Subcutaneous abdominal adipose tissue (tissue), 5 donors: ENCODE data around the gene THSD7A.
"Not testable (repeated sequence)": the region's sequence is repeated elsewhere in the genome, so short reads cannot be mapped to it uniquely, and the experiment has no call there.

Experiments used
- H3K27ac ChIP-seq: one replicate; pipeline ENCODE4 v1.7.0; 2013; ENCODE audit warnings: low read depth, mild to moderate bottlenecking, inconsistent platforms, low read length, moderate library complexity
- H3K27me3 ChIP-seq, 5 donors: one replicate each; pipeline ENCODE4 v1.7.0; 2013; ENCODE audit warnings: low read length in 5 of 5, inconsistent platforms in 1 of 5; ENCODE audit not compliant: control insufficient read depth in 5 of 5, insufficient read depth in 4 of 5
- H3K36me3 ChIP-seq, 5 donors: one replicate each; pipeline ENCODE4 v1.7.0; 2013; ENCODE audit warnings: low read length in 5 of 5; ENCODE audit not compliant: control insufficient read depth in 5 of 5, insufficient read depth in 5 of 5
- H3K4me1 ChIP-seq, 5 donors: one replicate each; pipeline ENCODE4 v1.7.0; 2013; ENCODE audit warnings: low read length in 5 of 5, mild to moderate bottlenecking in 3 of 5, moderate library complexity in 1 of 5; ENCODE audit not compliant: control insufficient read depth in 5 of 5, insufficient read depth in 5 of 5
- H3K4me3 ChIP-seq, 5 donors: one replicate each; pipeline ENCODE4 v1.7.0; 2013; ENCODE audit warnings: low read length in 5 of 5, low read depth in 1 of 5
- H3K9ac ChIP-seq, 5 donors: one replicate each; pipeline ENCODE4 v1.7.0; 2013; ENCODE audit warnings: low read length in 5 of 5, mild to moderate bottlenecking in 4 of 5, moderate library complexity in 3 of 5
- H3K9me3 ChIP-seq, 5 donors: one replicate each; pipeline ENCODE4 v1.7.0; 2013; ENCODE audit warnings: low read length in 5 of 5; ENCODE audit not compliant: control insufficient read depth in 5 of 5
- donor health status: healthy.
- donor health status: healthy.
- donor health status: healthy.
- donor health status: healthy.
- donor health status: healthy.

THSD7A gene

GRCh38 chr7:11449316-11449715, 382.7 kb downstream of the THSD7A start:
- H3K4me1 ChIP-seq = no peaks in the 10 kb centered on the region
- H3K4me3 ChIP-seq = no peak overlapping the region
- no peaks in the 10 kb centered on the region for H3K27me3 ChIP-seq
- no peak overlapping the region for H3K27ac ChIP-seq
- no peaks in the 10 kb centered on the region for H3K9me3 ChIP-seq
- H3K36me3 ChIP-seq = no peaks in the 10 kb centered on the region
- no peak overlapping the region for H3K9ac ChIP-seq

GRCh38 chr7:11448323-11448722, 383.7 kb downstream of the THSD7A start:
- no peak overlapping the region for H3K27ac ChIP-seq
- H3K9ac ChIP-seq = no peak overlapping the region
- H3K4me3 ChIP-seq = no peak overlapping the region
- no peaks in the 10 kb centered on the region for H3K4me1 ChIP-seq
- H3K27me3 ChIP-seq = no peaks in the 10 kb centered on the region
- H3K9me3 ChIP-seq = no peaks in the 10 kb centered on the region
- no peaks in the 10 kb centered on the region for H3K36me3 ChIP-seq

- Histone ChIP-seq H3K4me3 (no peak overlapping the region), H3K9me3 (no peaks in the 10 kb centered on the region)
Observed at GRCh38 chr7:11447106-11447505, 384.9 kb downstream of the THSD7A start.

GRCh38 chr7:11443934-11444333, 388.1 kb downstream of the THSD7A start:
- H3K4me1 ChIP-seq, H3K27me3 ChIP-seq, H3K27ac ChIP-seq, H3K9me3 ChIP-seq, H3K36me3 ChIP-seq, H3K9ac ChIP-seq, H3K4me3 ChIP-seq: not testable (repeated sequence)

More at GRCh38 chr7:11447106-11447505, 384.9 kb downstream of the THSD7A start:
- no peaks in the 10 kb centered on the region for H3K36me3 ChIP-seq
- no peaks in the 10 kb centered on the region for H3K4me1 ChIP-seq
- H3K27me3 ChIP-seq = no peaks in the 10 kb centered on the region
- no peak overlapping the region for H3K9ac ChIP-seq
- H3K27ac ChIP-seq = no peak overlapping the region

GRCh38 chr7:11437994-11438393, 394.0 kb downstream of the THSD7A start:
- peaks cover 0 to 5% (median 0%) of the 10 kb centered on the region in 5 donors for H3K4me1 ChIP-seq
- H3K4me3 ChIP-seq = no peak overlapping the region
- H3K9ac ChIP-seq = no peak overlapping the region
- H3K9me3 ChIP-seq = no peaks in the 10 kb centered on the region
- H3K36me3 ChIP-seq = no peaks in the 10 kb centered on the region
- H3K27ac ChIP-seq = no peak overlapping the region
- H3K27me3 ChIP-seq = no peaks in the 10 kb centered on the region

- H3K36me3 ChIP-seq = no peaks in the 10 kb centered on the region
- H3K27ac ChIP-seq = no peak overlapping the region
- no peak overlapping the region for H3K4me3 ChIP-seq
- H3K9ac ChIP-seq = no peak overlapping the region
- peaks cover 0 to 5% (median 0%) of the 10 kb centered on the region in 5 donors for H3K4me1 ChIP-seq
- H3K9me3 ChIP-seq = no peaks in the 10 kb centered on the region
- no peaks in the 10 kb centered on the region for H3K27me3 ChIP-seq
Observed at GRCh38 chr7:11436773-11437524, 395.0 kb downstream of the THSD7A start.

- no peak overlapping the region for H3K27ac ChIP-seq
- peaks cover 0 to 5% (median 0%) of the 10 kb centered on the region in 5 donors for H3K4me1 ChIP-seq
Observed at GRCh38 chr7:11436316-11436715, 395.7 kb downstream of the THSD7A start.

GRCh38 chr7:11434366-11434765, 397.6 kb downstream of the THSD7A start:
- Histone ChIP-seq H3K4me3 (no peak overlapping the region), H3K27ac (no peak overlapping the region), H3K36me3 (no peaks in the 10 kb centered on the region), H3K9ac (no peak overlapping the region), H3K9me3 (no peaks in the 10 kb centered on the region), H3K4me1 (peaks cover 0 to 5% (median 0%) of the 10 kb centered on the region in 5 donors), H3K27me3 (no peaks in the 10 kb centered on the region)

More at GRCh38 chr7:11436316-11436715, 395.7 kb downstream of the THSD7A start:
- H3K27me3 ChIP-seq = no peaks in the 10 kb centered on the region
- H3K4me3 ChIP-seq = no peak overlapping the region
- no peaks in the 10 kb centered on the region for H3K9me3 ChIP-seq
- H3K36me3 ChIP-seq = no peaks in the 10 kb centered on the region
- H3K9ac ChIP-seq = no peak overlapping the region

GRCh38 chr7:11430841-11431240, 401.2 kb downstream of the THSD7A start:
- H3K4me3 ChIP-seq = no peak overlapping the region
- H3K4me1 ChIP-seq = no peaks in the 10 kb centered on the region
- H3K9ac ChIP-seq = no peak overlapping the region
- no peaks in the 10 kb centered on the region for H3K27me3 ChIP-seq
- H3K27ac ChIP-seq = no peak overlapping the region
- H3K9me3 ChIP-seq = no peaks in the 10 kb centered on the region
- no peaks in the 10 kb centered on the region for H3K36me3 ChIP-seq

- Histone ChIP-seq H3K4me1 (no peaks in the 10 kb centered on the region), H3K36me3 (no peaks in the 10 kb centered on the region), H3K9me3 (no peaks in the 10 kb centered on the region), H3K9ac (no peak overlapping the region), H3K27me3 (no peaks in the 10 kb centered on the region), H3K4me3 (no peak overlapping the region), H3K27ac (no peak overlapping the region)
Observed at GRCh38 chr7:11430112-11430511, 401.9 kb downstream of the THSD7A start.
